Glomerular visceral epithelial cell (primary cell): ENCODE measurements around the gene HLCS.
A peak's percentile ranks its signal among the peaks of the same experiment; 100 is the strongest.
"Not testable (repeated sequence)": the region's sequence is repeated elsewhere in the genome, so short reads cannot be mapped to it uniquely, and the experiment has no call there.

Experiments used
- DNase-seq: peaks from one replicate; pipeline ENCODE4 v3.0.0-alpha.2; 2016; ENCODE audit errors: extremely low spot score

HLCS gene

GRCh38 chr21:36966066-36966820 lies at the start of gene HLCS:
TSS of gene HLCS (minus strand) at chr21:36966669. CDS start at chr21:36966638, 31 bp downstream.
- peak; percentile 85 for DNase-seq

- peak; percentile 90 for DNase-seq
Observed at GRCh38 chr21:37009740-37010341, 43.4 kb upstream of the HLCS start.

DNA sequence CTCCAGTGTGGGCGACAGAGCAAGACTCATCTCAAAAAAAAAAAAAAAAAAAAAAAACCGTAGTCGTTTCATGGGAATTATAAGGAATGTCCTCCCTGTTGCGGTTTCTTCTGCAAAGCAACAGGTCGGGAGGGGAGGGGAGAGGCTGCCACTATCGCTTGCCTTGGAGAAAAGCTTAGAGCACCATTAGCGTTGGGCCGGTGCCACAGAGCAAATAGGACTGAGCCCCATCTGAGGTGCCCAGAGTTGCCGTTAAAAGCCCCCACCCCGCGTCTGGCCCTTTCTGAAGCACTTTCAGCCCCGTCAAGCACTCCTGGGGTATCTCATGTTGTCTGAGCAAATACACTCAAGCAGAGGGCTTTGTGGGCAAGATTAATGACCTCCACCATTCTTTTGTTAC lies 42.3 kb upstream of the HLCS start:
- DNase-seq = no peak

DNA sequence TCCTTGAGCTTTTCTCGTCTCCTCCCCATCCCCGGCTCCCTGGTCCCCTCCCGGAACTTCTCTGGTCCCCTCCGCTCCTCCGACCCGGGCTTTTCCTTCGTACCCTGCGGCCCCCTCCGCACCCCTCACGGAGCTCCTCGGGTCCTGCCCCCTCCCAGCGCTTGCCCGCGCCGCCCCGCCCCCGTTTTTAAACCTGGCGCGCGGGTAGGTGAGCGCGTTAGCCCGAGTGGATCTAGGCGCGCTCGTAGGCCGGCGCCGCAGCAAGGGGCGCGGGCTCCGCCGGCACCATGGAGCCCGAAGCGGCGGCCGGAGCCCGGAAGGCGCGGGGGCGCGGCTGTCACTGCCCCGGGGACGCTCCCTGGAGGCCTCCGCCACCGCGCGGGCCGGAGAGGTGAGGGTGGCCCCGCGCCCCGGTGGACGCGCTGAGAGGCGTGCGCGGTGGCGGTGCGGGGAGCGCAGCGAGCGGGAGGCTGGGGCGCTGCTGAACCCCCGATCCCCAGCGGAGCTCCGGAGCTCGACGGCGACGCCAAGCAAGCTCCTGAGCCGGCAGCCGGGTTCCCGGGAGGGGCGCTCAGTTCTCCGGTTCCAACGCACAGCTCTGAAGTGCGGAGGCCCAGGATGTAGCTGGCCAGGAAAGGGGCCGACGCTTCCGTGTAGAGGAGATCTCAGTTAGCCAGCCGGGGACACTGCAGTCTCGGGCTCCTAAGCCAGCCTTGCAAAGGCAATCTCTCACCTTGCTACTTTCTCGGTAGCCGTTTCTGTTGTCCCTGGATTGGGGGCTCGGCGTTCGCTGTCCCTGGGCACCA lies 40.2 kb upstream of the HLCS start, which contains the start of gene RIPPLY3:
RIPPLY3 (plus strand) TSS at position 217 of the 806 bp plus-strand sequence; CDS start at position 288, 71 bp downstream.
- DNase-seq = peak; percentile 32

DNA sequence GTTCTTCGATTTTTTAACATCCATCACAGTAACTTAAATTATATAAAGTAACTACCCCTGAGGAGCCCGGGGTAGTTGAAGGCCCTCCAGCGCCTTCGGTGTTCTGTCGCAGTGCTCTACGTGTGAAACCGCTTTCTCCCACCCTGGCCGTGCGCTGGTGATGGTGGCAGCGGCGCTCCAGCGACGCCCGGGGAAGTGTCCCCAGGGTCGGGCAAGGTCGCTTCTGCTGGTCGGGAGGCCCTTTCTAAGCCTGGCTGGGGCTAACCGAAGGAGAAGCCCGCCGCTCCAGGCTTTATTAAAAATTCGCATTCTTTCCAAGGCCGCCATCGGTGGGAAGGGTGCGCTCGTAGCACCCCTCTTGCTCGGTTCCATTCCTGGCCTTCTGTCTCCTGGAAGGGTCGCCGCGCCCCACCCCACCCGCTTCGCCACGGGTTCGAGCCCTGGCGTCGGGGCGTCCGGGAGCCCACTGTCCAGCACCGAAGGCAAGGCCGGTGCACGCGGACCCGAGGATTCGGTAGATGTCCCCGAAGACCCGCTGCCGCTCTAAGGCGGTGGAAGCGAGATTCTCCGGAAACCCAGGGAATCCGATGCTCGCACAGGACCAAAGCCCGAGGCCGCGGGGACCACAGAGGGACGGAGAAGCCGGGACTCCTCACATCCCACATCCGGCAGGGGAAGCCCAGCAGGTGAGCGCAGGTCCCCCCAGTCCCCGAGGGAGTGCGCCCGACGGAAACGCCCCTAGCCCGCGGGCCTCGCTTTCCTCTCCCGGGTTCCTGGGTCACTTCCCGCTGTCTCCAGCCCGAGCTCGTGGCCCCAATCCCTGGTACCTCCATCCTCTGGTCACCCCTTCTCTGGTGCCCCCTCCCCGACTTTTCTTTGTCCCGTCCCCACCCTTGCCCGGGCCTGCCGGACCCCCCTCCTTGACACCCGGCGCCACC lies 39.3 kb upstream of the HLCS start:
- no peak for DNase-seq

GRCh38 chr21:37003917-37004316 lies 37.4 kb upstream of the HLCS start:
- not testable (repeated sequence) for DNase-seq

DNA sequence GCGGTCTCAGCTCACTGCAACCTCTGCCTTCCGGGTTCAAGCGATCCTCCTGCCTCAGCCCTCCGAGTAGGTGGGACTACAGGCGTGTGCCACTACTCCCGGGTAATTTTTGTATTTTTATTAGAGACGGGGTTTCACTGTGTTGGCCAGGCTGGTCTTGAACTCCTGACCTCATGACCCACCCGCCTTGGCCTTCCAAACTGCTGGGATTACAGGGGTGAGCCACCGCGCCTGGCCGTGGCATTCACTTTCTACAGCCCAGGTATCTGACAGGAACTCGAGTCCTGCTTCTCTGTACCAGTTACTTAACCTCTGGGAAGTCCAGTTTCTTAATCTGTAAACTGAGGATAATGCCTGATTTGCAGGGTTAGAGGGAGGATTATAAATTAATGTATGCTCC lies 36.4 kb upstream of the HLCS start:
- not testable (repeated sequence) for DNase-seq

GRCh38 chr21:37001441-37001840 lies 35.0 kb upstream of the HLCS start:
- no peak for DNase-seq

- no peak for DNase-seq
Observed at GRCh38 chr21:37000381-37000780, 33.9 kb upstream of the HLCS start.

- DNase-seq = no peak
Observed at GRCh38 chr21:36999131-36999898, 32.8 kb upstream of the HLCS start.

DNA sequence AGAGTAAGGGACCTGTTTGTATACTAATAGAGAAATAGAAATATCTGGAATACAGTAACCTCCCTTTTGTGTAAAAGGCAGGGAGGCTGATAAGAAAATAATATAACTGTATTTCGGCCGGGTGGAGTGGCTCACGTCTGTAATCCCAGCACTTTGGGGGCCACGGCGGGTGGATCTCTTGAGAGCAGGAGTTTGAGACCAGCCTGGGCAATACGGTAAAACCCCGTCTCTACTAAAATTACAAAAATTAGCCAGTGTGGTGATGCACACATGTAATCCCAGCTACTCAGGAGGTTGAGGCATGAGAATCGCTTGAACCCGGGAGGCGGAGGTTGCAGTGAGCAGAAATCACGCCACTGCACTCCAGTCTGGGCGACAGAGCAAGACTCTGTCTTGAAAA lies 28.8 kb upstream of the HLCS start:
- DNase-seq = not testable (repeated sequence)

GRCh38 chr21:36994501-36995158 lies 28.2 kb upstream of the HLCS start:
- no peak for DNase-seq

GRCh38 chr21:36992671-36993070 lies 26.2 kb upstream of the HLCS start:
- DNase-seq = no peak

GRCh38 chr21:36990508-36991205 lies 24.2 kb upstream of the HLCS start:
- no peak for DNase-seq

- DNase-seq = peak; percentile 94
Observed at GRCh38 chr21:36989699-36990507, 23.4 kb upstream of the HLCS start.

DNA sequence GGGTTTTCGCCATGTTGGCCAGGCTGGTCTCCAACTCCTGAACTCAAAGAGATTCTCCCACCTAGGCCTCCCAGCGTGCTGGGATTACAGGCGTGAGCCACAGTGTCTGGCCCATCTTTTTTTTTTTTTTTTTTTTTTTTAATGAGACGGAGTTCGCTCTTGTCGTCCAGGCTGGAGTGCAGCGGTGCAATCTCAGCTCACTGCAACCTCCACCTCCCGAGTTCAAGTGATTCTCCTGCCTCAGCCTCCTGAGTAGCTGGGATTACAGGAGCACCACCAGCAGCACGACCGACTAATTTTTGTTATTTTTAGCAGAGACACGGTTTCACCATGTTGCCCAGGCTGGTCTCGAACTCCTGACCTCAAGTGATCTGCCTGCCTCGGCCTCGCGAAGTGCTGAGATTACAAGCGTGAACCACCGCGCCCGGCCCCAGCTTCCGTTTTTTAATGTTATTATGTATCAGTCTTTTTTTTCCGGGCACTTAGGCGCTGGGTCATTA lies 22.8 kb upstream of the HLCS start:
- DNase-seq = not testable (repeated sequence)

DNA sequence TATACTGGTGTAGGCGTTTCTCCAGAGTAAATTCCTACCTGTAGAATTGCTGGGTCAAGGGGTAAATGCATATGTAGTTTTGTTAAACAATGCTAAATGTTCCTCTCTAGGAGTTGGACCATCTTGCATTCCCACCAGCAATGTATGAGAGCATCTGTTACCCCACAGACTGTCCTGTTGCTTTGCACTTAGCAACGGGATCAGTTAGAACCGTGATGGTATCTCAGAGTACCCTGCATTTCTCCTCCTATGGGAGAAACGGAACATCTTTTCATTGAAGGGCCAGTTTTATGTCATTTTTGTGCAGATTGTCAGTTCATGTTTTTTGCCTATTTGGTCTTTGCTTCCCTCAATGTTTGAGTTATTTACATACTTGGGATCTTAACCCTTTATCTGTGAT lies 22.1 kb upstream of the HLCS start:
- no peak for DNase-seq

- no peak for DNase-seq
Observed at GRCh38 chr21:36987845-36988244, 21.4 kb upstream of the HLCS start.
